Activated CD4-positive, alpha-beta T cell treated with anti-CD3 and anti-CD28 coated beads, Interleukin-2, Interleukin-4, amounts not matched to agents 100 ng/mL and 50 ng/mL, durations not matched to agents 16 hours and 8 hours (primary cell): ENCODE results near the gene GRK4.
"Not testable (repeated sequence)": the region's sequence is repeated elsewhere in the genome, so short reads cannot be mapped to it uniquely, and the experiment has no call there.

Experiments used
- DNase-seq: peaks from one replicate; pipeline ENCODE4 v3.0.0-alpha.2; 2020; ENCODE audit warnings: low spot score

The GRK4 gene

DNA sequence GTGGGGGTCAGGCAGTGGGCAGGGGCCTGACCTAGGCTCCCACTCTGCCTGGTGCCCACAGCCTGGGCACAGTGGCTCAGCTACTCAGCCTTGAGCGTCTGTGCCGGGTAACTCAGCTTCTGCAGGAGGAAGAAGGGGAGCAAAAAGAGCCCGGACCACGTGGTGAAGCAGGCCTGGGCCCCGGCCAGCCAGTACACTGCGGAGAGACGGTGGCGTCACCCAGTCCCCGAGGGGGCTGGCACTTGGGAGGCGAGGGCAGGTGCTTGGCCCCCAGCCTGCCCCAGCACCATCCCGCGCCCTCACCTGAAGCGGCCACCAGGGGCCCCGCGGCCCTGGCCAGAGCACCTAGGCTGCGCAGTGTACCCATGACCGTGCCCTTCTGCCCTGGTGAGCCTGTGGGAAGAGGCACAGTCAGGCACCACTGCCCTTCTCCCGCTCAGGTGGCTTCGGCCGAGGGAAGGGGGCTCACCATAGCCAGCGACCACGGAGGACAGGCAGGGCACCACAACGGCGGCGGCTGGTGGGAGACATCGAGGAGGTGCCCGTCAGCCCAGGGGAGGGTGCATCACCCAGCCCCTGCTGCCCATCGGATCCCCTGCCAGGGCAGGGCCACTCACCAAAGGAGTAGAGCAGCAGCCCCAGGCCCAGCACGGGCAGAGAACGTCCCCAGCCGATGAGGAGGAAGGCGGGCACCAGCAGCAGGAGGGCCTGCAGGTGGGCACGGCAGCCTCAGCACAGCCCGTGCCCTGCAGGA is 32.4 kb upstream of the GRK4 start:
- no peak for DNase-seq

DNA sequence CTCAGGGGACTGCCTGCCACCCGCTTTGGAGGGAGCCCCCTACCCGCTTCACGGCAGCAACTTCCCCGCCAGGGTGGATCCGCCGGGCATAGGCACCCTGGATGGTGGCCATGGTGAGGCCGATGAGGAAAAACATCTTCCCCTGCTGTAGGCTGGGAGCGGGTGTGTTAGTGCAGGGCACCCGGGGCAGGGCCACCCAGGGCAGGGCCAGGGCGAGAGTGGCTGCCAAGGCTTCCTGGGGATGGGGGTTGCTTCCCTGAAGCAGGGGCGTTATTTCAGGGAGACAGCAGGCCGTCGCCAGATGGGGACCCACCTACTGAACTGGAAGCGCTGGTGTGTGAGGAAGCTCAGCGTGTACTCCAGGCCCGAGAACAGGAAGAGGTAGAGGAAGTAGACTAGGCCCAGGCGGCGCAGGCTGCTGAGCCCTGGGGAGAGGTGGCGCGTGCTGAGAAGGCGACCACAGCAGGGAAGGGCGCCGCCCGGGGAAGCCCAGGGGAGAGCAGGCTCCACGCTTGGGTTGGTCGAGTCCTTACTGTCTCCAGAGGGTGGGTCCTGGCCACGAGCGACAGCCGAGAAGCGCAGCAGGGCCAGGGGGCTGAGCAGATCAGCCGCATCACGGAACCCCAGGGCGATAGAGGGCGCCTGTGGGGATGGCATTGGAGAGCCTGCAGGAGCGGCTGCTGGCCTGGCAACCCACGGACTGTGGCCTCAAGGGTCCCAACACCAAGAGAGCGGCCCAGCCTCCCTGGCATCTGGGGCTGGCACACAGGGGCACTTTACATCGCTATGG is 31.7 kb upstream of the GRK4 start:
- DNase-seq: peak; percentile 71

GRCh38 chr4:2932321-2932950 is 30.9 kb upstream of the GRK4 start:
- DNase-seq: no peak

- DNase-seq: no peak
Measured at GRCh38 chr4:2932951-2933565, 30.3 kb upstream of the GRK4 start.

- DNase-seq: no peak
Measured at GRCh38 chr4:2933566-2934076, 29.8 kb upstream of the GRK4 start.

DNA sequence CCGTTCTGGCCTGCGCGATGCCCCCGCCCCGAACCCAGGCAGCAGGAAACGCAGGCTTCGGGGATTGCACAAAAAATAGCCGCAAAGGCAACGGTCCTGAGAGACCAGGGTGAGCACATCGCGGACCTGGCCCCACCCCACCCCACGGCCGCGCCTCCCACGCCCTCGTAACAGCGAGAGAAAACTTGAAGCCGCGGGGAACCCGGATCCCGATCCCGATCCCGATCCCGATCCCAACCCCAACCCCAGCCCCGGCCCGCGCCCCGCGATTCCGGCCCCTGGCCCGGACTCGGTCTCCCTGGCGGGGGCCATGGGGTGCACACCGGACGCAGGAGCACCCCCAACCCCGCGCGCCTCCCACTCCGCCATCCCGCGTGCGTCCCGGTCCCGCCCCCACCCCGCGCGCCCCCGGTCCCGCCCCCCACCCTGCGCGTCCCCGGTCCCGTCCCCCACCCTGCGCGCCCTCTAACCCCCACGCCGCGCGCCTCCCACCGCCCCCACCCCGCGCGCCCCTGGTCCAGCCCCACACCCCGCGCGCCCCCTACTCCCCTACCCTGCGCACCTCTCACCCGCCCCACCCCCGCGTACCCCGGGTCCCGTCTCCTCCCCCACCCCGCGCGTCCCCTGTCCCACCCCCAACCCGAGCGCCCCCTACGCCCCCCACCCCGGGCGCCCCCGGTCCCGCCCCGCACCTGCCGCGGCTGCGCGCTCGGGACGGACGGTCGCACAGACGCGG is 29.1 kb upstream of the GRK4 start:
- peak; percentile 44 for DNase-seq

DNA sequence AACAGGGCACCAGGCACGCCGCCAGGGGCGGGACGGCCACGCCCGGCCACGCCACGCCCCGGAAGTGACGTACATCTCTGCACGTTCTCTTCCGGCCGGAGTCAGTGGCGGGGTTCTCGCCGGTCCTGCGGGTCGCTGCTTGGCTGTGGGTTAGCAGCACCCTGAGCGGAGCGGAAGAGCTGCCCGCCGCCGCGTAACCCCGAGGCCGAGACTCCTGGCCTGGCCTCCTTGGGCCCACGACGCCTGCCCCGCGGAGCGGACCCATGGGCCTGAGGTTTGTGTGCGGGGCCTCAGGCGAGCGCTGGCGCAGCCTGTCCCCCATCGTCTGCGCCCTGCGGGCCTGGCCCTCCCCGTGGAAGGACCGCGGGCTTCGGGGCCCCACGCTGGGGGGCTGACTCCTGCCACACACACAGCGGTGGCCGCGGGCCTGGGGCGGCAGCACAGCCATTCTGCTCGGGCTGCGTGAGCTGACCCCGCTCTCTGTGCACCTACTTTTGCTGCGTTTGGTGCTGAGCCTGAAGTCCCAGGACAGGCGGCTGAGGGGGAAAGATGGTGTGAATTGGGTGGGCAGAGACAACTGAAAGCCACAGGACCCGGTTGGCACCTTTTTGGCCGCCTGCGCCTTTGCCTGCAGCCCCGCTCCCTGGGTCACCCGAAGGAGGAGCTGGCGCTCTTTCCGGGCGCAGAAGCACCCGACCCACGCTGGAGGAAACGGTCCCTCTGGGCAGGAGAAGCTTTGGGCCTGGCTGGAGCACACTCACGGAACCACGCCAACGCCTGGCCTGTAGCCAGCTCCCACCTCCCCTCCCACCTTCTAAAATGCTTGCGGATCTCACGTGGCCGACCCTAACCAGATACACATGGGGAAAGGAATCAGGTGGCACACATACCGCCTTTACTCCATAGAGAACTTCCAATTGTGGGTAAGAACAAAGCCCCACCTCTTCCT is 28.3 kb upstream of the GRK4 start:
- DNase-seq: peak; percentile 96

DNA sequence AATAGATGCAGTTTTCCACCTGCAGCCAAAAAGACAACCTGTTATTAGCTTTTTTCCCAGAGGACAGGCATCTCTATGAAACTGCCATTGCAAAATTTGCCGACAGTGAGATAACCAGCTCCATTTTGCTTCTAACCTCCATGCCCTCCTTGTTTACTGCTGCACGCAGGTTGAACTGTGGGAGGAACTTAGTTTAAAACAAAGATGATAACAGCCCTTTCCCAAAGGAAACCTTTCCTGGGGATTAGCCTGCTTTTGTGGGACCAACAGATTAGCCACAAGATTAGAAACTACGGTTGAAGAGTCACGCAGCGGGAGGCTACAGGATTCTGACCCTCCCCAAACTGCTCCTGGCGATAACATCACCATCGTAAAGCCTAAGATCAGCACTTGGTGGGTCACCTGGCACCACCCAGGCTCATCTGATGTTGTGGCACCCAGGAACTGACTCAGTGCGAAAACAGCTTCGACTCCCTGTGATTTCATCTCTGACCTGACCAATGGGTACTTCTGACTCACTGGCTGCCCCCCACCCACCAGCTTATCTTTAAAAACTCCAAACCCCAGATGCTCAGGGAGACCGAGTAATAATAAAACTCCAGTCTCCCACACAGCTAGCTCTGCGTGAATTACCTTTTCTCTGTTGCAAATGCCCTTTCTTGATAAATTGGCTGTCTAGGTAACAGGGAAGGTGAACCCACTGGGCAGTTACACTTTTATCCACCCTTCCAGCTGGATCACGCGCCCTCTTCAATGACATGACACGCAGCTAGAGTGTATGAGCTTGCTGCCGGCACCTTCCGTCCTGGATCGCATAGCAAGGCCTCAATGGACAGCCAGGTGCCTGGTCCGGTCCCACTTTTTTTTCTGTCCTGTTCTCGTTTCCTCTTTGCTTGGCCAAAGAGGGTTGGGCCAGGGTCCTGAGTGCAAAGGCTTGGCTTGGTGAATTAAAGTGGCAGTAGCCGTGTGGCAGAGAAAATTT is 27.3 kb upstream of the GRK4 start:
- peak; percentile 96 for DNase-seq

GRCh38 chr4:2936773-2937145 is 26.6 kb upstream of the GRK4 start:
- DNase-seq: peak; percentile 88

- DNase-seq: no peak
Measured at GRCh38 chr4:2937146-2937857, 26.1 kb upstream of the GRK4 start.

DNA sequence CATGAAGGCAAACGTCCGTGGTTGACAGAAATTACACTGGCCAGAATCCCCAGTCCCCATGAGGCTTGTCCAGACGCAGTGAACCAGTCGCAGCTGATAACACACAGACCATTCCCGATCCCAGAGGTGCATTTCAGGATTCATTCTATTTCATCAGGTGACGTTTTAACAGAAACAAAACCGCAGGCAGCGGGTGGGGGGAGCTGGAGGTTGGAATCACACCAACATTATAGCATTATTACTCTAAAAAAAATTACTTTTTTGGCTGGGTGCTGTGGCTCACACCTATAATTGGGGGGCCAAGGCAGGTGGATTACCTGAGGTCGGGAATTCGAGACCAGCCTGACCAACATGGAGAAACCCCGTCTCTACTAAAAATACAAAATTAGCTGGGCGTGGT is 25.4 kb upstream of the GRK4 start:
- DNase-seq: no peak

DNA sequence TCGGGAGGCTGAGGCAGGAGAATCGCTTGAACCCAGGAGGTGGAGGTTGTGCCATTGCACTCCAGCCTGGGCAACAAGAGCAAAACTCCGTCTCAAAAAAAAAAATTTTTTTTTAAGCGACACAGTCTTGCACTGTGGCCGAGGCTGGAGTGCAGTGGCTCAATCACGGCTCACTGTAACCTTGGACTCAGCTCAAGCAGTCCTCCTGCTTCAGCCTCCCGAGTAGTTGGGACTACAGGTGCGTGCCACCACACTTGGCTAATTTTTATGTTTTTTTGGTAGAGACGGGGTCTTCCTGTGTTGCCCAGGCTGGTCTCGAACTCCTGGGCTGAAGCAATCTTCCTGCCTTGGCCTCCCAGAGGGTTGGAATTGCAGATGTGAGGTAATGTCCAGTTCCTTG is 25.0 kb upstream of the GRK4 start:
- DNase-seq: not testable (repeated sequence)

DNA sequence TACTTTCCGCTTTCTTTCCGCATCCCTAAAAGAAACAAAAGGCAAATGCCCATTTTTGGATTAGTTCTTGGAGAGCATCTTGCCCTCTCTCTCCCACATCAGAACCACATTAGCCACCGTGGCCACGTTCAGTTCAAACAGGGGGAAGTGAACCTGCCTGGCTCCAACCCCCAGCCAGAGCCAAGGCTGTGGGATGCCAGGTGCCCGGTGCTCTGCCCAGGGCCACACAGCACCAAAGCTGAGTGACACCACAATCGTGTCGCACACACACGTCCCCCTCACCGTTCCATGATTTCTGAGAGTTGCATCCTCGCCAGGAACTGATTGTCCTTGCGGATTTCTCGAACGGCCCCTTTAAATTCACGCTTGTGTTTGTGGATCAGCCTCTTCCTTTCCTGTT is 24.5 kb upstream of the GRK4 start:
- DNase-seq: no peak

DNA sequence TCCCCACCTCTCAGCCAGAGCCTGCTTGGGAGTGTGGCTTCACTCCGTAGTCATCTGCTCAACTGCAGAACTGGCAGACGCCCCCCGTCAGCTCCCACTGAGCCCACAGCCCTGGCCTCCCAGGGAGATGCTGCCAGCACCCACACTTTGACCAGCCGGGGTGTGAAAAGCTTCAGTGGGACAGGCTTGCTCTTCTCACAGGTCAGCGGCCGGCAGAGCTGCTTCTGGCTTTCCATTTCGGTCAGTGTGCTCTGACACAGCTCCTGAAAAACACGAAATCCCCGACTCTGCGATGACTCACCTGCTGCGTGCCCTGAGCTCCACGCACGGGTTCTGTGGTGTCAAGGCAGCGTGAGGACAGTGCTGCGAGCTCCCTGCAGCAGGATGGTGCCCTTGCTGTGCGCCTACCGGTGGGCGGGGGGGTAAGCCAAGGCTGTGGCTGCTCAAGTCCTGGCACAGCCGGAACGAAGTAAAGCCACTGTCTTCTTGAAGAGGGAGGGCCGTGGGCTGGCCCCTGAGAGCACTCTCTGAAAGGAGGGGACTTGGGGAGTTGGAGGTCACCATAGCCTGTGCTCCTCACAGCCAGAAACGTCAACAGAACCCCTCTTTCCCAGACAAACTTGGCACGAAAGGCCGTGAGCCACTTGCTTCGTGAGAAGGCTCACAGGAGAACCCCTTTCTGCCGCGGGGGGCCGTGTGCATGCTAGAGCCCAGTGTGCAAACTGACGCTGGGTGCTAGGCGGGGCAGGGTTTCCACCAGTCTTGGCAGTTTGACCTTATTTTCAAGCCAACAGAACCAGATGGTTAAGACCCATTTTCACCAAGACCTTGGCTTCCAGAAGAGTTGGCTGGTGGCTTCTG is 23.8 kb upstream of the GRK4 start:
- DNase-seq: no peak

DNA sequence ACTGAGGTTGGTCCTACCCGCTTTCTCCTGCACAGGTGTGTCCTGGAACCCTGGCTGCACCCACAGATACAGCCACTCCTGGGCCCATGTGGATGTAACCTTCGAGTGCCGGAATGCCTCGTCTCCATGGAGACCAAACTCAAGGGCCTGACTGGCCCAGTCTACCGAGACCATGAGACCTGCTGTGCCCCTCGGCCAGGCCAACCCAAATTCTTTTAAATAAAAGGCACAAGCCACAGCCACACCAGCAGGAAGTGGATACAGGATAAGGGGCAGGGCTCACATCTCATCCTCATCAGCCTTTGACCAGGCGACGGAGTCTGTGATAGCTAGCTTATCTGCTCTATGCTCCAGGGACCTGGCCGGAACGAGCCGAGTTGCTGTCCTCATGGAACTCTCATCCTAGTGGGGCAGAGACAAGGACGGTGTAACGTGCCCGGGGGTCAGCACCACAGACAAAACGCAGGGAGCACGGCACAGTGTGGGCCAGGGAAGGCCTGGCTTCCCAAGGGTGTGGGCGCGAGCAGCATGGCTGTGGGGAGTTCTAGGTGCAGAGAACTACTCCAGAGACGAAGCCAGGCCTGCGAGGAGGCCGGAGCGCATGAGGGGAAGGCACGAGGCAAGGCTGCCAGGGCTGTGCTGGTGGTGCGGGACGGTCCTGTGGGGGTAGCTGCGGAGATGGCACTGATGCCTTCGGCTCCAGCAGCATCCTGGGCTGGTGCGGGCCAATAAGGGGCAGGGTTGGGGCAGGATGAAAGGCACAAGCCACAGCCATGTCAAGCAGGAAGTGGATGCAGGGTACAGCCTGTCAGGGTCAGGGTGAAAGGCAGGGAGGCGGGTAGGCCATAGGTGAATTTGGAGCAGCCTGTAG is 22.9 kb upstream of the GRK4 start:
- no peak for DNase-seq

- no peak for DNase-seq
Measured at GRCh38 chr4:2941138-2942036, 22.0 kb upstream of the GRK4 start.
